ENCODE data around the gene ZFAND2B.
A peak's percentile ranks its signal among the peaks of the same experiment; 100 is the strongest.

The ZFAND2B gene, protein sequence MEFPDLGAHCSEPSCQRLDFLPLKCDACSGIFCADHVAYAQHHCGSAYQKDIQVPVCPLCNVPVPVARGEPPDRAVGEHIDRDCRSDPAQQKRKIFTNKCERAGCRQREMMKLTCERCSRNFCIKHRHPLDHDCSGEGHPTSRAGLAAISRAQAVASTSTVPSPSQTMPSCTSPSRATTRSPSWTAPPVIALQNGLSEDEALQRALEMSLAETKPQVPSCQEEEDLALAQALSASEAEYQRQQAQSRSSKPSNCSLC

GRCh38 chr2:219206328-219207133 is at the start of gene ZFAND2B:
TSS of gene ZFAND2B (plus strand) at chr2:219206782. CDS start at chr2:219206988, 206 bp downstream.
- DNase-seq: peak; percentile 92

DNA sequence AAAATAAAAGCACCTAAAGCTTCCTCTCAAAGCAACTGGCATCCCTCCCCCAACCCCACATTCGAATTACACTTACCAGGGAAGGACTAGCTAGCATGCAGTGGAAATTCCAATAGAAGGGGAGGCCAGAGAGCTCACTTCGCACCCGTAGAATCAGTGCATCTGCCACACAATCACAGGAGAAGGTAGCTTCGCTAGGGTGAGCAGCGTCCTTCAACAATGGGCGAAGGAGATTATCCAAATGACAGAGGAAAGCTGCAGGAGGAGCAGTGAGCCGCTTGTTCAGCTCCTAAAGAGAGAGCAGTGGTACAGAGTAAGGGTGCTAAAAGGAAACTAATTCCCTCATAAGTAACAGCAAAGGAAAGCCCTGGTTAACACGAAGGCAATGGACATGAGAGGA is 49.2 kb upstream of the ZFAND2B start:
- DNase-seq: no peak

GRCh38 chr2:219158025-219158424 is 48.6 kb upstream of the ZFAND2B start:
- DNase-seq: no peak

- DNase-seq: no peak
Observed at GRCh38 chr2:219158586-219158985, 48.0 kb upstream of the ZFAND2B start.

- DNase-seq: no peak
Observed at GRCh38 chr2:219159771-219160185, 46.8 kb upstream of the ZFAND2B start.

GRCh38 chr2:219160186-219161017 is 46.2 kb upstream of the ZFAND2B start, which contains the start of gene NHEJ1:
TSS of gene NHEJ1 (minus strand) at chr2:219160815. CDS start at chr2:219158362, 2,453 bp downstream.
- peak; percentile 85 for DNase-seq

DNA sequence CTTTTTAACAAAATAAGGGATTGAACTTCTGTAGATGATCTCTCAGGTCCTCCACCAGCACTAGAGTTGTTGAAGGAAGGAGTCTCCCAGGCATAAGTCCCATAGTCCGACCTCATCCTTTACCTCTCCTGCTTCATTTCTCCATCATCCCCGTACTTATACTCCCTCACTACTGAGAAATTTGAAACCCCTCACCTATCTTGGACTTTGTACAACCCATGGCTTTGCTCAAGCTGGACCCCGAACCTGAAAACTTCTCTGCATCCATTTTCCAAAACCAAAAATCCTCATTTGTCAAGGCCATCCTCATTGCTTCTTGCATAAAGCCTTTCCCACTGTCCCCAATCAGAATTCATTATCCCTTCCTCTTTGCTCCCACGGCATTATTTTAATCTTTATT is 45.5 kb upstream of the ZFAND2B start:
- no peak for DNase-seq

DNA sequence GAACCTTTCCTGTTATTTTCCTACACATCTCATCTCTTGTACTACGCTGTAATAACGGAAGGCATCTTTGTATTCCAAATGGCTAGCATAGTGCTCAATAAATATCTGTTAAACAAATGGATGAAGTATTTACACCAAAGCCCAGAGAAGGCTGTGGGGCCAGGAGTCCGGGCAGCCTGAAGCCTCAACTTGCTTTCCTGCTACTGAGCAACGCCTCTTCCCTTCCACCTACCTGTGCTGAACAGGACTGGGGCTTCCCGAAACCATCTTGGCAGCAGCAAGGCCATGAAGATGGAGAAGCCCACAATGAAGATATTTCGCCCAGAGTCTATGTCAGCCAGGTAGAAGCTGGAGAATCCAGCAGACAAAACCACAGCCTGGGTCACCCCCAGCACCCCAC is 43.4 kb upstream of the ZFAND2B start:
- DNase-seq: no peak

DNA sequence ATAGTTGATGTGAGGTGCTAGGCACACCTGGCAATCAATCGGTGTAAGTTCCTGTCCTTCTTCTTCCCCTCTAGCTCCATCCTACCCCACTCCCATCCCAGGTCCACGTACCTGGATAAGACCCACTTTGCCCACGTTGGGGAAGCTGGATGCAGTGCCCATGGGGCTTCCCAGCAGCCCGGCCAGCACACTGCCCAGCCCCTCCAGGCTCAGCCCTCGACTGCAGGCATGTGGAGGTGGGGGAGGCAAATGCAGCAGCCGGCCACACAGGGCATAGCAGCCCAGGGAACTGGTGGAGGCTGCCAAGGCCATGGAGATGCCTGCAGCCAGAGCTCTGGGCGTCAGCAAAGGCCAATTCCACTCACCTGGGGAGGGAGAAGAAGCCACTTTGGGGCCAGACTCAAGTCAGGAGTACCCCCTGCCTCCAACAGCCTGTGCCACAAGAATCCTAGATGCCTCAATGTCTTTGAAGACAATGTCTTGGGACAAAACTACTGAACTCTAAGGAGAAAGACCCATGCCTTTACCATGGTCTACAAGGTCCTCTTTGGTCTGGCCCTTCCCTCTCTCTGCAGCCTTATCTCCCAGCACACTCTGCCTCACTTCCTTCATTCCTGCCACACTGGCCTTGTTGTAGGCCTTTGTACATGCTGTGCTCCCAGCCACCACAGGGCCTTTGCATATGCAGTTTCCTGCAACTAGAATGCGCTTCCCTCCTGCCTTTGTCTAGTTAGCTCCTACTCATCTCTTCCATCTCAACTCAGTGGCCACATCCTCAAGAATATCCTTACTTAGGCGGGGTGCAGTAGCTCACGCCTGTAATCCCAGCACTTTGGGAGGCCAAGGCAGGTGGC is 41.3 kb upstream of the ZFAND2B start:
- no peak for DNase-seq

DNA sequence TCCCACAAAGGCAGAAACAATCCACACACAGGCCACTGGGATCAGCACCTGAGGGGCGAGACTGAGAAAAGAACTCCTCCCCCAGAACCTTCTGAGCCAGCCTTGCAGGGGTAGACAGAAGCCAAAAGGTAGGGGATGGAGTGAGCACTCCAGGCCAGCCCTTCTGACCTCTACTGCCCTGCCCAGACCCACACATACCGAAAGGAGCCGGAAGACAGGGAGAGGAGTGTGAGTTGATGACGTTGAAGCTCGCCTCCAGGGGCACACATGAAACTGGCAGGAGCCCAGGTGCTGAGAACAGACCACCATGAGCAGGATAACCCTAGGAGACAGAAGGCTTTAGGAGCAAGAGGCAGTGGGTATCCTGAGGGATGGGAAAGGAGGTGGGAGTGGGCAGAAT is 38.6 kb upstream of the ZFAND2B start:
- no peak for DNase-seq

DNA sequence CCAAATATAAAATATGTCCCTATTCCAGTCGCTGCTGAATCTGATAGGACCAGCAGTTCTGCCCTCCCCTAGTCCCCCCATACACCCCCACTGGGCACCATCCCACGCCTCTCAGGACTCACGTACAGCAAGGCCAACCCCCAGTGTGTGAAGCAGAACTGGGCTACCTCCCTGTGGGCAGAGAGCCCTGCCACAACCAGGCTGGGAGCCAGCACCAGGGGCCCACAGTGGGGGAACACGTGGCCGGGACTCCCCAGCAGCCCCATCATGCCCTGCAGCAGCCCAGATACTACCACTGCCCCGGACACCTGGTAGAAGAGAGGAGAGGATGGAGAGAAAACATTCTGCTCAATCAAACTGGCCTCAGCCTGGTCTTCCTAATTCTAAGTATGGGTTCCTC is 38.1 kb upstream of the ZFAND2B start:
- no peak for DNase-seq

DNA sequence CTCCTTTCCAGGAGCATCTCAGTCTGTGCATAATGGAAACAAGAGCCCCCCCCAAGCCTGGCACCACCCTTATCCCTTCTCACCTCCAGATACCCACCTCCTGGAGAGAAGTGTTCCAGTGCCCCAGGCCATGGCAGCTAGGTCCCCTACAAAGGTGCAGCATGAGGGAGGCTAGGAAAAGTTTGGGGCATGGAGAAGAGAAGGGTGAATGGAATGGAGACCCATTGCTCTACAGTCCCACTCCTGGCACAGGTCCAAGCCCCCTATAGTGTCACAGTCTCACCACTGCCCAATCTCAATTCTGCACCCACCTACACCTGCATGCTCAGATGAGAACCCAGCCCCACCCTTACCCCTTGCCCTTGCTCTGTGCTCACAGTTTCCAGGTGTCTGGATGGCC is 37.6 kb upstream of the ZFAND2B start:
- no peak for DNase-seq

GRCh38 chr2:219169930-219170654 is 36.5 kb upstream of the ZFAND2B start, which contains the start of gene SLC23A3:
TSS of gene SLC23A3 (minus strand) at chr2:219170029. CDS start at chr2:219169984, 45 bp downstream.
- DNase-seq: no peak

DNA sequence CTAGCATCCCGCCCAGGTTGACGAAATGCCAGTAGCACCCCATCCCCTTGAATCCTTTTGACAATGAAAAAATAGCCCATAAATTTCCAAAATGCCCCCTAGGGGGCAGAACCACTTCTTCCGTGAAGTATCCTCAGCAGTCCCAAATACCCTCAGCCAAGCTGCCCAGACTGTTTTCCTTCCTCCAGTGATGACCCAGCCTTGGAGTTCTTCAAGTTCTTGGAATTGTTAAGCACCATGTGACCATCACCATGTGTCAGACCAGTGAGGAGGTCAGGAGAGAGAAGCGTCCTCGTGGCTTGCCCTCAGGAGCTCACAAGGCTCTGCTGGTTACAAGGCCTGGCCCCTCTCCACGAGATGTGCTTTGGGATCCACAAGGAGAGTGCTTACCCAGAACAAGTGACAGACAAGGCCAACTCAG is 35.3 kb upstream of the ZFAND2B start:
- peak; percentile 38 for DNase-seq

DNA sequence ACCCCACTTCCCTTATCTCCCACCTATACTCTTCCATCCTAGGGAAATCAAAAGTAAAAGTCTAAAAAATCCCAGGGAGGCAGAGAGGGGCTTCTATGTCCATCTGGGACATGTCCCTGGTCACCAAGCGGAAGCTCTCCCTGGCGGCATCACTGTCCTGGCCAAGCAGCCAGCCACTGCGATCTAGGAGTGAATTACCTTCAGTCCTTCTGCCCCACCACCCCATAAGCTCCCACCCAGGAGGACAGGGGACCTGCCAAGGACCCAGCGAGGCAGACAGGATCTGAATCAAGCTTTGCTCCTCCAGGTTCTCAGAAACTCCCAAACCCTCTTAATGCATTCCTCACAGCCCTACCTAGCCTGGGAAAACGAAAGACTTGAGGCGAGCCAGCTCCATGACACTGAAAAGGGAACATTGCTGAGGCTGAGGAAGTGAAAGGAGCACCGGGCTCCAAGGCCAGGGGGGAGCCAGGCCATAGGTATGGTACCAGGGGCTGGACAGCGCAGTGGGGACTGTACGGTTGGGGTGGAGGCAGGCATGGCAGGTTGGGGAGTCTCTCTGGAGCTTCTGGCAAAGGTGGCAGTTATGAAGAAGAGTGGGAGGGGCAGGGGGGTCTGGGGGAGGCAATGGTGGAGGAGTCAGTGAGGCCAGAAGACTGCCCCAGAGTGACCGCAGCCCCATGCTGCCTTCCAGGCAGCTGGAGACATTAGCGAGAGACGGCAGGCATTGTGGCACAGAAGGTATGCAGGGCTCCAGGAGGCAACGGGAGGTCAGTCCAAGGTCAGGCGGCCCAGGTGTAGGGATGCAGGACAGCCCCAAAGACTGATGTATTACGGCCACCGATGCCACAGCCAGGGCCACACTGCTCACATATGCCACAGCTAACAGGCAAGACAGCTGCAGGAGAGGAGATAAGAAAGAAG is 34.1 kb upstream of the ZFAND2B start:
- no peak for DNase-seq

DNA sequence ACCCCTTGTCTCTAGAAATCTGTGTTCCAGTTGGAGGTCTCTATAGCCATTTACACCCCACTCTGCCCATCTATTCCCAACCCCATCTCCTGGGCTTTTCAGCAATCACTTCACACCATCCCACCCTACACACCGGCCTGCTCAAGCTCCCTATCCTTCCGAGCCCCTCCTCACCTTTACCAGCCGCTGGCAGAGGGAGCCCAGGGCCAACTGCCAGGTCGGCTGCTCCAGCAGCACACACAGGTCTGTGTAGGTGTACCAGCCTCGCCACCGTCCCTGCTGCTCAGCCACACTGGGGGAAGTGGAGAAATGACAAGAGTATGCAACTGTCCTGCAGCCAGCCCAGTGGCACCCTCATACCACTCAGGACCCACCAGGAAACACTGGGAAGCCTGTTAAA is 33.4 kb upstream of the ZFAND2B start:
- DNase-seq: no peak

DNA sequence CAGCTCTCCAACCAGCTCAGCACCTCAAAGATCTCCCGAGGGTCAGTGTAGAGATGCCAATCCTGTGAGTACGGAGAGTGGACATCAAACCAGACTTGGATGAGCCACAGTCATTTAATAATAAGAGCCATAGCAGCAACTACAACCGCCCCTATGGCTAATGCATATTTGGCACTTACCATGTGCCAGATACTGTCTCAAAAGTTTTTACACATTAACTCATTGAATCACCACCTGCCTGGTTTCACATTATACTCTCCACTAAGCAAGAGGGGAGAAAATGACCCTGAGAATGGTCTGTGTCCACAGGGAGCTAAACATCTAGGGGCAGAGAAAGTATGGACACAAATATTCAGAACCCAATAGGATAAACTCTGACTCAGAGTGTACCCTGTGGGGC is 32.4 kb upstream of the ZFAND2B start:
- DNase-seq: no peak

- DNase-seq: no peak
Observed at GRCh38 chr2:219174801-219175200, 31.8 kb upstream of the ZFAND2B start.

GRCh38 chr2:219175486-219175885 is 31.1 kb upstream of the ZFAND2B start:
- no peak for DNase-seq
